Adrenal gland (tissue), 5 donors: Measurements from ENCODE around the gene KCTD21.

Source experiments
- POLR2A ChIP-seq, 2 donors: fragments of 450-650 bp; IDR thresholded peaks; one replicate each; pipeline ENCODE4 v1.6.1; 2017; ENCODE audit warnings: antibody characterized with exemption in 2 of 2, mild to moderate bottlenecking in 2 of 2, moderate library complexity in 1 of 2
- TF ChIP-seq, protein P1 (sequence below), 6 experiments: fragments of 450-650 bp in 4 of 6; fragments of 200-600 bp in 2 of 6; sonication (generic) in 1 of 6; IDR thresholded peaks; 1 replicate in 5 of 6; 2 replicates in 1 of 6; pipeline versions ENCODE4 v1.5.1 to v1.8.0; 2016 to 2021; ENCODE audit warnings: antibody characterized with exemption in 6 of 6, mild to moderate bottlenecking in 2 of 6, moderate library complexity in 1 of 6
- donor health status: DM: no; HTN: no; CAD: no.

DNA sequence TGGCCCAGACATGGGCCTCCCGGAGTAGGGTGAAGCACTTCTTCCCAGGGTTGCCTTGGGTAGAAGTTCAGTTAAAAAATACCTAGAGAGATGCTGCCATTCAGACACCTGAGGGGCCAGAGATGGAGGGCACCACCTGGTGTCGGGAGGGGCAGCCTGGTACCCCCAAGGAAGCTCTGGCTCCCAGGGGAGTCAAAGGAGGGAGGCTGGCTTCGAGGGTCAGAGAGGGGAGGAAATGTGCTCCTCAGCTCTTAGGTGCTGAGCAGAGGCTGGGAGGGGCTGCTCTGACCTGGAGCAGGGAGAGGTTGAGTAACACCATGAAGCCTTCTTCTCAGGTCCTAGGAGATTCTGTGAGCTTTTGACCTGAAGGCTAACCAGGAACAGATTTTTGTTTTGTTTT, 1.4 kb upstream of the KCTD21 start:
- TF ChIP-seq, protein P1, sequence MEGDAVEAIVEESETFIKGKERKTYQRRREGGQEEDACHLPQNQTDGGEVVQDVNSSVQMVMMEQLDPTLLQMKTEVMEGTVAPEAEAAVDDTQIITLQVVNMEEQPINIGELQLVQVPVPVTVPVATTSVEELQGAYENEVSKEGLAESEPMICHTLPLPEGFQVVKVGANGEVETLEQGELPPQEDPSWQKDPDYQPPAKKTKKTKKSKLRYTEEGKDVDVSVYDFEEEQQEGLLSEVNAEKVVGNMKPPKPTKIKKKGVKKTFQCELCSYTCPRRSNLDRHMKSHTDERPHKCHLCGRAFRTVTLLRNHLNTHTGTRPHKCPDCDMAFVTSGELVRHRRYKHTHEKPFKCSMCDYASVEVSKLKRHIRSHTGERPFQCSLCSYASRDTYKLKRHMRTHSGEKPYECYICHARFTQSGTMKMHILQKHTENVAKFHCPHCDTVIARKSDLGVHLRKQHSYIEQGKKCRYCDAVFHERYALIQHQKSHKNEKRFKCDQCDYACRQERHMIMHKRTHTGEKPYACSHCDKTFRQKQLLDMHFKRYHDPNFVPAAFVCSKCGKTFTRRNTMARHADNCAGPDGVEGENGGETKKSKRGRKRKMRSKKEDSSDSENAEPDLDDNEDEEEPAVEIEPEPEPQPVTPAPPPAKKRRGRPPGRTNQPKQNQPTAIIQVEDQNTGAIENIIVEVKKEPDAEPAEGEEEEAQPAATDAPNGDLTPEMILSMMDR (IDR thresholded peaks at IDR 0.05) = no peak
- TF ChIP-seq POLR2A (IDR thresholded peaks at IDR 0.05) = no peak
